SK-N-SH (cell line): ENCODE data around the gene CSNK1D.

Experiments
- CTCF ChIP-seq: fragments of 200-600 bp; sonication (generic); IDR thresholded peaks from 2 replicates; pipeline ENCODE4 v1.6.1; 2017; ENCODE audit warnings: antibody characterized with exemption, mild to moderate bottlenecking, moderate library complexity
- PBX3 ChIP-seq: IDR thresholded peaks from 2 replicates; pipeline ENCODE4; 2012
- POLR2AphosphoS5 ChIP-seq: IDR thresholded peaks from 2 replicates; pipeline ENCODE4 v1.6.1; 2012; ENCODE audit warnings: low read depth, low read length
- YY1 ChIP-seq: IDR thresholded peaks from 2 replicates; pipeline ENCODE4 v1.4.0; 2012; ENCODE audit warnings: low read depth, mild to moderate bottlenecking
- TF ChIP-seq, protein P1 (sequence below): fragments of 150-350 bp; IDR thresholded peaks from 2 replicates; pipeline ENCODE4 v1.6.1; 2017; ENCODE audit warnings: antibody characterized with exemption, low read length, low read depth, borderline replicate concordance

- TF ChIP-seq PBX3 (no peak), YY1 (no peak), CTCF (no peak), POLR2AphosphoS5 (no peak)
- TF ChIP-seq, protein P1, sequence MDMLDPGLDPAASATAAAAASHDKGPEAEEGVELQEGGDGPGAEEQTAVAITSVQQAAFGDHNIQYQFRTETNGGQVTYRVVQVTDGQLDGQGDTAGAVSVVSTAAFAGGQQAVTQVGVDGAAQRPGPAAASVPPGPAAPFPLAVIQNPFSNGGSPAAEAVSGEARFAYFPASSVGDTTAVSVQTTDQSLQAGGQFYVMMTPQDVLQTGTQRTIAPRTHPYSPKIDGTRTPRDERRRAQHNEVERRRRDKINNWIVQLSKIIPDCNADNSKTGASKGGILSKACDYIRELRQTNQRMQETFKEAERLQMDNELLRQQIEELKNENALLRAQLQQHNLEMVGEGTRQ: no peak
Observed at GRCh38 chr17:82263641-82264040, 9.9 kb downstream of the CSNK1D start.
